ENCODE measurements around the gene TMEM97. TPM values are rescaled to one million over a fixed set of nuclear protein-coding genes. Genes with fewer than 3 reads are reported as not detected.

Gene TMEM97
- total RNA-seq, 1 donor from 2014 or later, result 170 TPM

DNA sequence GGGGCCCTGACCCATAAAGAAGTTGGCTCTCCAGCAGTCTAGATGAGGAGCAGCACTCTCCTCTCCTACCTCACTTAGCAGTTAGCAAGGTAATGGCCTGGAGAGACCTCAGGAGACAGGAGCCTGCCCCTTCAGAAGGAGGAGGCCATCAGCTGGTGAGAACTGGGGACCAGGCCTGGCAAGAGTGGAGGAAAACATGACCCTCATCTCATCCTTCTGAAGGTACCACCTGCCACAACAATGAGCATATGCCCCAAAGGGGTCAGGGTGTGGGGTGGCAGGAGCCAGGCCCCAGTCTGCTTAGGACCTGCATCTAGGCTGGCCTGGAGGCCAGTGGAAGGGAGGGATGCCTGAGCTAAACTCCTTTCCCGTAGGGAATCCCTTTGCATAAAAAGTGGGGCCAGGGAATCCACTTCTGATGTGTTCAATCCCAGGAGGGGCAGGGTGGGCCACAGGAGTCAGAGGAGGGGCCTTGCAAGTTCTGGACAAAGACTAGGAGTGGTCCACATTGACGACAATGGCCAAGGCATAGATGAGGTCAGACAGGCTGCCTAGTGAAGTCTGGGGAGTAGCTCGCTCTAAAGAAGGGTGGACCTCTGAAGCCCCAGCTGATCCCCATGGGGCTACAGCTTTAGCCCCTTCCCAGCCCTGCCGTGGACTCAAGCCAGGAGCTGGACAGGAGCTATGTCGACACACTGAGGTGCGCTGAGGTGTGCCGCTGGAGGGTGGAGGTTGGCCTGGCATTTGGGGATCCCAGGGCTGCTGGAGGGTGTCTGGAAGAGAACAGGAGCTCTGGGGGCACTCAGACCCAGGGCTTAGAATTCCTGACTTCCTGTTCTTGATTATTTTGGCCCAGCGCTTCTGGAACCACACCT is 45.0 kb downstream of the TMEM97 start:
- no peak for DNase-seq
- H3K4me1 Mint-ChIP-seq (ENCODE audit: low read depth, unreplicated experiment), result no peaks in the 10 kb centered on the region
- TF ChIP-seq, protein P1, sequence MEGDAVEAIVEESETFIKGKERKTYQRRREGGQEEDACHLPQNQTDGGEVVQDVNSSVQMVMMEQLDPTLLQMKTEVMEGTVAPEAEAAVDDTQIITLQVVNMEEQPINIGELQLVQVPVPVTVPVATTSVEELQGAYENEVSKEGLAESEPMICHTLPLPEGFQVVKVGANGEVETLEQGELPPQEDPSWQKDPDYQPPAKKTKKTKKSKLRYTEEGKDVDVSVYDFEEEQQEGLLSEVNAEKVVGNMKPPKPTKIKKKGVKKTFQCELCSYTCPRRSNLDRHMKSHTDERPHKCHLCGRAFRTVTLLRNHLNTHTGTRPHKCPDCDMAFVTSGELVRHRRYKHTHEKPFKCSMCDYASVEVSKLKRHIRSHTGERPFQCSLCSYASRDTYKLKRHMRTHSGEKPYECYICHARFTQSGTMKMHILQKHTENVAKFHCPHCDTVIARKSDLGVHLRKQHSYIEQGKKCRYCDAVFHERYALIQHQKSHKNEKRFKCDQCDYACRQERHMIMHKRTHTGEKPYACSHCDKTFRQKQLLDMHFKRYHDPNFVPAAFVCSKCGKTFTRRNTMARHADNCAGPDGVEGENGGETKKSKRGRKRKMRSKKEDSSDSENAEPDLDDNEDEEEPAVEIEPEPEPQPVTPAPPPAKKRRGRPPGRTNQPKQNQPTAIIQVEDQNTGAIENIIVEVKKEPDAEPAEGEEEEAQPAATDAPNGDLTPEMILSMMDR (IDR thresholded peaks at IDR 0.05; ENCODE audit: partially characterized antibody, unreplicated experiment), result no peak
- no peak overlapping the region for H3K27ac Mint-ChIP-seq (ENCODE audit: unreplicated experiment)
- H3K9me3 Mint-ChIP-seq (ENCODE audit: unreplicated experiment), result no peaks in the 10 kb centered on the region
- peaks cover 3% of the 10 kb centered on the region for H3K27me3 Mint-ChIP-seq (ENCODE audit: unreplicated experiment)
- H3K36me3 Mint-ChIP-seq (ENCODE audit: unreplicated experiment), result no peaks in the 10 kb centered on the region
- no peak overlapping the region for H3K4me3 Mint-ChIP-seq (ENCODE audit: unreplicated experiment)

DNA sequence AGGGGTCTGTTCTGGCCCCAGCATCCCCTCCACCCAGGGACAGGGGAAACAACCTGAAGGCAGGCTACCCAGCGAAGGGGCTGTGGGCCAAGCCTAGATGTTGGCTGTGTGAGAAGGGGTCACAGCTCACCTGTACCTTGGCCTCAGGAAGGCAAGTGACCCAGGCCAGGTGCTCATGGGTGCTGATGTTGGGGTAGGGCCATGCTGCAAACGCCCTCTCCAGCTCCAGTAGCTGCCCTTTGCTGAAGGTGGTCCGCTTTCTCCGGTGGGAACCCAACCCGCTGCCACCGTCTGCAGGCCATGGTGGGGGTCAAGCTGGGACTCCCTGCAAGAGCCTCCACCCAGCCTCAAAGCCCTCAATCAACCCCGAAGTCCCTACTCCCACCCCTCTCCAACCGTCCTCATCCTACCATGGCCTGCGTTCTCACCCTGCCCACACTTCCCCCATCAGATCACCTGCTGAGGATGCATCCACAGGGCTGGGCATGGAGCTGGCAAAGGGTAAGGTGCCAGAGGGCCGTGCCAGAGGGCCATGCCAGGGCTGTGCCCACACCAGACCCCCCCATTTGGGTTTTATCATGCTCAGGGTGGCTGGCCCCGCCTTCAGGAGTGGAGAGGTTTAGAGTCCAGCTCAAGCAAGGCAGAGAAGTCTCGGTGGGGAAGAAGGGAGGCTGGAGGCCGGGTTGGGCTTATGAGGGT is 45.8 kb downstream of the TMEM97 start, which contains the start of gene SEBOX:
Gene SEBOX, minus strand, starts transcription at position 535 of the 699 bp plus-strand sequence. Its CDS starts 48 bp downstream, at position 487.
- Mint-ChIP-seq H3K4me1 (ENCODE audit: low read depth, unreplicated experiment) (no peaks in the 10 kb centered on the region), H3K27me3 (ENCODE audit: unreplicated experiment) (peaks cover 4% of the 10 kb centered on the region), H3K27ac (ENCODE audit: unreplicated experiment) (peak within 1 kb of the TSS; percentile 59), H3K36me3 (ENCODE audit: unreplicated experiment) (no peaks in the 10 kb centered on the region), H3K4me3 (ENCODE audit: unreplicated experiment) (no peak within 1 kb of the TSS), H3K9me3 (ENCODE audit: unreplicated experiment) (no peaks in the 10 kb centered on the region)
- TF ChIP-seq, protein P1 (IDR thresholded peaks at IDR 0.05; ENCODE audit: partially characterized antibody, unreplicated experiment), result no peak
- no peak for DNase-seq

DNA sequence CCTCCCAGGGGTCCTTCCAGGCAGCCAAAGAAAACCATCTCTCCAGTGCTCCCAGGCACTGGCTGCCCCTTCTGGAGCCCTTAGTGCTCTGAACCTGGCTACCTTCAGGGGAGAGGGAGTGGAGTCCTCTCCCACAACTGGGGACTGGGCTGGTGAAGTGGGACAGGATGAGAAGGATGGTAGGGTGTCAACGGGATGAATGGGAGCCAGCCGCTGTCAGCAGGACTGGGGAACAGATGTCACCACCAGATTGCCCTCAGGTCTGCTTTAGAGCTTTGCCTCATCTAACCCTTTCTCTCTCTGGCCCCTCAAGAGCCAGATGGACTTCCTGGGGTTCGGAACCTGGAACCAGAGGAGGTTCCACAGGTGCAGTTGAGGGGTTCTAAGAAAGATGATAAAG is 46.5 kb downstream of the TMEM97 start:
- H3K9me3 Mint-ChIP-seq (ENCODE audit: unreplicated experiment), result peaks cover 2% of the 10 kb centered on the region
- no peak for DNase-seq
- peaks cover 9% of the 10 kb centered on the region for H3K27me3 Mint-ChIP-seq (ENCODE audit: unreplicated experiment)
- H3K4me3 Mint-ChIP-seq (ENCODE audit: unreplicated experiment), result no peak overlapping the region
- TF ChIP-seq, protein P1 (IDR thresholded peaks at IDR 0.05; ENCODE audit: partially characterized antibody, unreplicated experiment), result no peak
- peaks cover 4% of the 10 kb centered on the region for H3K4me1 Mint-ChIP-seq (ENCODE audit: low read depth, unreplicated experiment)
- H3K27ac Mint-ChIP-seq (ENCODE audit: unreplicated experiment), result peak overlapping the region; percentile 59
- no peaks in the 10 kb centered on the region for H3K36me3 Mint-ChIP-seq (ENCODE audit: unreplicated experiment)

DNA sequence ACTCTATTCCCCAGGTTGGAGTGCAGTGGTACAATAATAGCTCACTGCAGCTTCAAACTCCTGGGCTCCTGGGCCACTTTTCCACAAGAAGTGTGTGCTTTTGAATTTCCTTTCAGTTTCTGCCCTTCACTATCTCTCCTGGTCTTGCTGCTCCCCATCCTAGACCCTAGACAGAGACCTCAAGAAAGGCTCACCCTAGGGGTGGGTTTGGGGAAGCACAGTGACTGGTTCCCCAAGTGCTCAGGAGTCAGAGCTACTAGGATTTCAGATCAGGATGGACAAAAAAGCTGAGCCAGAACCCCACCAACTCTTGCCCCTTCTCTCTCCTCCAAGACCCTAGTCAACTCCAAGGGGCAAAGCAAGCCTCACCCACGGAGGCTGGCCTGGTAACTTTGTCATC is 47.6 kb downstream of the TMEM97 start:
- H3K27ac Mint-ChIP-seq (ENCODE audit: unreplicated experiment), result no peak overlapping the region
- peaks cover 14% of the 10 kb centered on the region for H3K27me3 Mint-ChIP-seq (ENCODE audit: unreplicated experiment)
- H3K4me1 Mint-ChIP-seq (ENCODE audit: low read depth, unreplicated experiment), result peaks cover 10% of the 10 kb centered on the region
- no peak overlapping the region for H3K4me3 Mint-ChIP-seq (ENCODE audit: unreplicated experiment)
- no peak for DNase-seq
- H3K36me3 Mint-ChIP-seq (ENCODE audit: unreplicated experiment), result no peaks in the 10 kb centered on the region
- H3K9me3 Mint-ChIP-seq (ENCODE audit: unreplicated experiment), result peaks cover 8% of the 10 kb centered on the region
- TF ChIP-seq, protein P1 (IDR thresholded peaks at IDR 0.05; ENCODE audit: partially characterized antibody, unreplicated experiment), result no peak

Data from glutamatergic neuron (in vitro differentiated cells).